Endothelial cell of umbilical vein (primary cell): ENCODE data around the gene FUT6. TPM values are rescaled to one million over a fixed set of nuclear protein-coding genes. Genes with fewer than 3 reads are reported as not detected.

Source experiments
- BruUV-seq: library from RNA; stranded (reverse); fragments of 400-500 nt; replicated peaks from 2 replicates; lab custom pipeline; 2021; lab: Mats Ljungman, UMichigan
- CTCF ChIA-PET: fragments of 300-600, 350-600 bp; sonication (Branson Sonifier 250); formaldehyde crosslinking; loops from one replicate; lab custom pipeline; 2021; ENCODE audit warnings: antibody characterized with exemption, inconsistent platforms; lab: Charles Lee
- POLR2A ChIA-PET: fragments of 300-600, 350-600 bp; sonication (Branson Sonifier 250); formaldehyde crosslinking; loops from one replicate; lab custom pipeline; 2021; ENCODE audit warnings: antibody characterized with exemption, inconsistent platforms; lab: Charles Lee
- DNase-seq: peaks from one replicate; pipeline ENCODE4 v3.0.0-alpha.2; 2011; ENCODE audit warnings: low read depth, low spot score
- FAIRE-seq: peaks from 2 replicates; lab custom pipeline; 2011; peaks lifted over from hg19 to GRCh38; lab: Jason Lieb, UNC
- H2AFZ ChIP-seq: 2 replicates; pipeline ENCODE4 v1.6.0; 2012; ENCODE audit warnings: low read depth, low read length, control low read depth, inconsistent platforms
- H3K27ac ChIP-seq: 2 replicates; pipeline ENCODE4 v1.5.1; 2011; ENCODE audit warnings: low read depth, mild to moderate bottlenecking, control low read depth, low read length, moderate library complexity; ENCODE audit not compliant: insufficient read depth
- H3K27me3 ChIP-seq, 2 experiments: 2 replicates each; pipeline versions ENCODE4 v1.6.0 to v1.6.1; 2011; ENCODE audit warnings: low read length in 2 of 2, mixed read lengths in 1 of 2; ENCODE audit not compliant: control insufficient read depth in 2 of 2, insufficient read depth in 2 of 2
- H3K36me3 ChIP-seq, 2 experiments: 2 replicates in 1 of 2; 3 replicates in 1 of 2; pipeline ENCODE4 v1.5.1; 2011; ENCODE audit warnings: low read length in 2 of 2, mild to moderate bottlenecking in 1 of 2, moderate library complexity in 1 of 2; ENCODE audit not compliant: control insufficient read depth in 2 of 2, insufficient read depth in 2 of 2; ENCODE audit errors: extremely low read depth in 1 of 2
- H3K4me1 ChIP-seq: 3 replicates; pipeline ENCODE4 v1.5.1; 2011; ENCODE audit warnings: mild to moderate bottlenecking, low read length; ENCODE audit not compliant: control insufficient read depth, insufficient read depth; ENCODE audit errors: extremely low read depth
- H3K4me2 ChIP-seq: 2 replicates; pipeline ENCODE4 v1.6.1; 2011; ENCODE audit warnings: low read length, control low read depth, mixed read lengths; ENCODE audit not compliant: insufficient read depth
- H3K4me3 ChIP-seq, 3 experiments: fragments of 200-600 bp in 1 of 3; sonication (generic), shearing (Covaris generic) in 1 of 3; replicated peaks in 1 of 3; 2 replicates each; pipeline ENCODE4 v1.5.1; 2011 to 2016; ENCODE audit warnings: control low read depth in 3 of 3, low read length in 3 of 3, mild to moderate bottlenecking in 2 of 3, inconsistent platforms in 1 of 3, low read depth in 1 of 3, moderate library complexity in 1 of 3; ENCODE audit not compliant: insufficient read depth in 1 of 3
- H3K79me2 ChIP-seq: 2 replicates; pipeline ENCODE4 v1.6.0; 2012; ENCODE audit warnings: low read length, inconsistent platforms; ENCODE audit not compliant: control insufficient read depth, insufficient read depth
- H3K9ac ChIP-seq: replicated peaks from 2 replicates; pipeline ENCODE3; 2011; ENCODE audit warnings: low read length, control low read depth; ENCODE audit not compliant: insufficient read depth; ENCODE audit errors: extremely low read depth
- H3K9me1 ChIP-seq: replicated peaks from 3 replicates; pipeline ENCODE4 v1.6.0; 2011; ENCODE audit warnings: mild to moderate bottlenecking, low read length; ENCODE audit not compliant: control insufficient read depth, insufficient read depth; ENCODE audit errors: extremely low read depth
- H3K9me3 ChIP-seq: replicated peaks from 2 replicates; pipeline ENCODE4 v1.5.1; 2012; ENCODE audit warnings: low read length, inconsistent platforms; ENCODE audit not compliant: control insufficient read depth, insufficient read depth
- H4K20me1 ChIP-seq: replicated peaks from 2 replicates; pipeline ENCODE3; 2011; ENCODE audit warnings: mild to moderate bottlenecking, low read length; ENCODE audit not compliant: control insufficient read depth, insufficient read depth; ENCODE audit errors: extremely low read depth
- CTCF ChIP-seq, 2 donors: IDR thresholded peaks; 1 replicate in 1 of 2; 2 replicates in 1 of 2; pipeline ENCODE4 v1.5.1; 2011; ENCODE audit warnings: low read length in 2 of 2, mild to moderate bottlenecking in 2 of 2, moderate library complexity in 2 of 2, control low read depth in 1 of 2, inconsistent platforms in 1 of 2, low read depth in 1 of 2; ENCODE audit not compliant: insufficient read depth in 1 of 2; ENCODE audit errors: extremely low read depth in 1 of 2
- EZH2 ChIP-seq: IDR thresholded peaks from 2 replicates; pipeline ENCODE4 v1.6.1; 2012; ENCODE audit warnings: borderline replicate concordance, low read depth, mild to moderate bottlenecking, moderate library complexity, low read length, inconsistent platforms; ENCODE audit not compliant: severe bottlenecking
- FOS ChIP-seq: IDR thresholded peaks from 2 replicates; pipeline ENCODE4 v1.6.1; 2011; ENCODE audit warnings: mild to moderate bottlenecking, low read length, moderate library complexity, borderline replicate concordance; ENCODE audit not compliant: insufficient read depth
- GATA2 ChIP-seq: IDR thresholded peaks from 2 replicates; pipeline ENCODE4 v1.7.0; 2011; ENCODE audit warnings: low read depth, mild to moderate bottlenecking, moderate library complexity, mixed read lengths, low read length; ENCODE audit not compliant: insufficient read length, insufficient read depth
- JUN ChIP-seq: IDR thresholded peaks from 2 replicates; pipeline ENCODE4 v1.6.1; 2011; ENCODE audit warnings: borderline replicate concordance, low read depth; ENCODE audit not compliant: insufficient read length, insufficient read depth
- MAX ChIP-seq: IDR thresholded peaks from 2 replicates; pipeline ENCODE4 v1.6.1; 2011; ENCODE audit not compliant: insufficient read depth, insufficient read length
- MYC ChIP-seq: IDR thresholded peaks from one replicate; pipeline ENCODE4 v1.6.1; 2011; ENCODE audit warnings: mild to moderate bottlenecking, low read depth, low read length
- POLR2A ChIP-seq: IDR thresholded peaks from 2 replicates; pipeline ENCODE4 v1.6.1; 2012; ENCODE audit warnings: low read depth, mild to moderate bottlenecking, control low read depth, low read length
- POLR2AphosphoS5 ChIP-seq: IDR thresholded peaks from 2 replicates; pipeline ENCODE4 v1.6.1; 2012; ENCODE audit warnings: low read depth, mild to moderate bottlenecking, control low read depth, low read length, moderate library complexity; ENCODE audit not compliant: insufficient read depth
- dilution Hi-C: fragments of 300-500 bp; cut with MboI; formaldehyde crosslinking; loops from one replicate; pipeline ENCODE4 v1.15.0; 2019; ENCODE audit warnings: low sequenced_read_pairs; ENCODE audit not compliant: extremely low pct_ligation_motif_present
- intact Hi-C: fragments of 100-400 bp; cut with micrococcal nuclease; formaldehyde crosslinking; loops from one replicate; pipeline ENCODE4 v1.10.0; 2022
- polyA plus RNA-seq, 4 experiments: library from polyadenylated mRNA; depleted of rRNA in 3 of 4; stranded (reverse) in 3 of 4; unstranded in 1 of 4; fragments of >200 nt; gene quantifications; 2 replicates each; pipeline versions ENCODE4 v1.2.1 to v1.2.3, GENCODE V29; 2011 to 2012; ENCODE audit warnings: missing spikeins in 1 of 4
- total RNA-seq: library from RNA; stranded (reverse); gene quantifications from 2 replicates; pipeline ENCODE4 v1.2.3, GENCODE V29; 2021

The FUT6 gene
- total and polyA plus RNA-seq, 2 donors (not counting 3 experiments of a cell fraction or from before 2014, with no cell fraction given) = not detected

GRCh38 chr19:5877882-5878281, 38.4 kb upstream of the FUT6 start:
- no peak for TF ChIP-seq EZH2
- no peak for TF ChIP-seq POLR2AphosphoS5
- TF ChIP-seq POLR2A = no peak
- no peak for TF ChIP-seq MYC
- TF ChIP-seq MAX = no peak
- no peak for TF ChIP-seq JUN
- TF ChIP-seq FOS = no peak
- TF ChIP-seq GATA2 = no peak
- no peak for TF ChIP-seq CTCF (IDR thresholded peaks at IDR 0.05; ENCODE audit: extremely low read depth in 1 of 2, insufficient read depth in 1 of 2, low read depth in 1 of 2, low read length in 2 of 2)
- intact Hi-C loops = no loop called here
- no peak overlapping the region for H3K4me2 ChIP-seq
- peaks cover 0 to 3% of the 10 kb centered on the region in 2 experiments for H3K27me3 ChIP-seq
- no peaks in the 10 kb centered on the region for H3K79me2 ChIP-seq
- H3K9ac ChIP-seq = no peak overlapping the region
- DNase-seq (no peak), FAIRE-seq (no peak)
- H2AFZ ChIP-seq = no peak overlapping the region
- no peak overlapping the region for H3K4me3 ChIP-seq
- H3K27ac ChIP-seq = no peak overlapping the region
- no peaks in the 10 kb centered on the region for H3K9me1 ChIP-seq
- CTCF ChIA-PET = interaction anchor here (1.0 kb wide), 1 partner anchor 74 kb away, joined by 3 read pairs; no protein-coding TSS in a partner anchor
- H3K4me1 ChIP-seq = no peaks in the 10 kb centered on the region
- BruUV-seq = no TSS peak
- no peaks in the 10 kb centered on the region for H4K20me1 ChIP-seq
- no peaks in the 10 kb centered on the region for H3K36me3 ChIP-seq
- dilution Hi-C loops = no loop called here
- no peaks in the 10 kb centered on the region for H3K9me3 ChIP-seq
- POLR2A ChIA-PET = no interaction called here
